Gastroesophageal sphincter (tissue), 4 donors: ENCODE results near the gene HINFP. TPM values are rescaled to one million over a fixed set of nuclear protein-coding genes. Genes with fewer than 3 reads are reported as not detected.

Experiments
- total RNA-seq, 4 donors: library from RNA; depleted of rRNA; stranded (reverse); fragments of >200 nt; gene quantifications; one replicate each; pipeline ENCODE4 v1.1.0, GENCODE V29; 2016

Gene HINFP
- total RNA-seq, 4 donors from 2014 or later = 19.0 to 30.2 (median 23.3) TPM

Other genes starting within 250 kb of the HINFP start
- under 1 TPM in 1 of 4 donors, not detected in 3; 0.08 TPM for gene CXCR5, start 237.7 kb upstream of the HINFP start, total RNA-seq
- 10 to 100 TPM; 24.6 to 66.2 (median 30.8) TPM for gene BCL9L, start 195.7 kb upstream of the HINFP start, total RNA-seq
- gene UPK2, start 165.3 kb upstream of the HINFP start, total RNA-seq = not detected
- gene FOXR1, start 149.8 kb upstream of the HINFP start, total RNA-seq = not detected
- 10 to 100 TPM in 3 of 4 donors, 1 to 10 TPM in 1; 5.8 to 90.3 (median 40.0) TPM for gene CENATAC, start 123.4 kb upstream of the HINFP start, total RNA-seq
- 1,000 to 10,000 TPM; 1,381 to 2,808 (median 2,000) TPM for gene RPS25, start 103.2 kb upstream of the HINFP start, total RNA-seq
- 10 to 100 TPM; 44.4 to 69.0 (median 52.1) TPM for gene TRAPPC4, start 102.8 kb upstream of the HINFP start, total RNA-seq
- 10 to 100 TPM; 10.1 to 11.6 (median 11.1) TPM for gene SLC37A4, start 90.7 kb upstream of the HINFP start, total RNA-seq
- gene HYOU1, start 64.4 kb upstream of the HINFP start, total RNA-seq = 10 to 100 TPM; 37.8 to 63.0 (median 57.9) TPM
- 10 to 100 TPM; 23.9 to 45.6 (median 35.8) TPM for gene VPS11, start 53.8 kb upstream of the HINFP start, total RNA-seq
- gene HMBS, start 36.7 kb upstream of the HINFP start, total RNA-seq = 10 to 100 TPM in 2 of 4 donors, 1 to 10 TPM in 2; 1.2 to 27.1 (median 9.8) TPM
- 10 to 100 TPM; 10.7 to 28.1 (median 21.4) TPM for gene DPAGT1, start 19.7 kb upstream of the HINFP start, total RNA-seq
- 10 to 100 TPM in 1 of 4 donors, 1 to 10 TPM in 3; 3.4 to 13.3 (median 8.3) TPM for gene C2CD2L, start 14.2 kb upstream of the HINFP start, total RNA-seq
- gene ABCG4, start 27.5 kb downstream of the HINFP start, total RNA-seq = 1 to 10 TPM in 1 of 4 donors, under 1 TPM in 2, not detected in 1; 0.20 to 1.1 (median 0.40) TPM
- 10 to 100 TPM; 12.1 to 41.4 (median 17.7) TPM for gene NLRX1, start 47.1 kb downstream of the HINFP start, total RNA-seq
- under 1 TPM in 1 of 4 donors, not detected in 3; 0.19 TPM for gene NHERF4, start 63.9 kb downstream of the HINFP start, total RNA-seq
- 10 to 100 TPM; 20.2 to 29.2 (median 25.1) TPM for gene CBL, start 84.8 kb downstream of the HINFP start, total RNA-seq
- 1,000 to 10,000 TPM in 3 of 4 donors, 100 to 1,000 TPM in 1; 702 to 1,904 (median 1,177) TPM for gene MCAM, start 195.6 kb downstream of the HINFP start, total RNA-seq
- gene RNF26, start 212.9 kb downstream of the HINFP start, total RNA-seq = 10 to 100 TPM; 13.0 to 39.6 (median 17.1) TPM
- 10 to 100 TPM; 44.3 to 52.1 (median 45.6) TPM for gene C1QTNF5, start 219.3 kb downstream of the HINFP start, total RNA-seq
- gene MFRP, start 225.1 kb downstream of the HINFP start, total RNA-seq = under 1 TPM in 1 of 4 donors, not detected in 3; 0.15 TPM